AG09309 (cell line): ENCODE data around the gene ATG16L2.

ENCODE experiments used
- DNase-seq: peaks from one replicate; pipeline ENCODE4 v3.0.0-alpha.2; 2010; ENCODE audit warnings: low read depth
- H3K4me3 ChIP-seq: 2 replicates; pipeline ENCODE4 v1.5.1; 2011; ENCODE audit warnings: mild to moderate bottlenecking, low read depth, low read length, moderate library complexity; ENCODE audit not compliant: control insufficient read depth
- TF ChIP-seq, protein P1 (sequence below): IDR thresholded peaks from 2 replicates; pipeline ENCODE4 v1.5.1; 2011; ENCODE audit warnings: mild to moderate bottlenecking, low read depth, low read length, inconsistent platforms; ENCODE audit not compliant: insufficient read depth, control insufficient read depth; ENCODE audit errors: missing control alignments

ATG16L2 gene

DNA sequence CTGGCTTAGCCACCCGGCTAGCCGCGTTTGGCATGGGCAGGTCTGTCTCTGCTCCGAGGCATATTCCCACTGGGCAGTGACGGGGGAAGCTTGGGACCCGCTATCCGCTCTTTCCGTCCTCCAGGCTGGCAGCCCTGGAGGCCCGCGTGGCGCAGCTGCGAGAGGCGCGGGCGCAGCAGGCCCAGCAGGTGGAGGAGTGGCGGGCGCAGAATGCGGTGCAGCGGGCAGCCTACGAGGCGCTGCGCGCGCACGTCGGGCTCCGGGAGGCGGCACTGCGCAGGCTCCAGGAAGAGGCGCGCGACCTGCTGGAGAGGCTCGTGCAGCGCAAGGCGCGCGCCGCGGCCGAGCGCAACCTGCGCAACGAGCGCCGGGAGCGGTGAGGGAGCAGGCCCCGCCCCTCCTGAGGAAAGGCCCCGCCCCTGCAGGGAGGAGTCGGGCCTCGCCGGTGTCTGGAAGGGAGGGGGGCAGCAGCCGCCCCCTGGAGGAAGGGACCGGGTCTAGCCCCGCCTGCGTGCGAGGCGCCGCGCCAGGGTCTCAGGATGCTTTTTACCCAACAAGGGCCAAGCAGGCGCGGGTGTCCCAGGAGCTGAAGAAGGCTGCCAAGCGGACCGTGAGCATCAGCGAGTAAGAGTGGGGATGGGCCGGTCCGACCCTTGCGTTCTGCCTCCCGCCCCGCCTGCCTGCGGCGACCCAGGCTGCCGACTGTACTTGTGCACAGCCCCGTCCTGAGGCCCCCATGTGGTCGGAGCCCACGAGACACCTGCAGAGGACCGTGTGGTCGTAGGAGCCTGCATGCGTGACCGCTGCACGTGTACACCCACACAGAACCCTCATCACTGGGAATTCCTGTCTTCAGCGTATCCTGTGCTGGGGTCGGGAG is 7.9 kb downstream of the ATG16L2 start:
- no peak for DNase-seq
- H3K4me3 ChIP-seq = peak overlapping the region; percentile 49
- TF ChIP-seq, protein P1, sequence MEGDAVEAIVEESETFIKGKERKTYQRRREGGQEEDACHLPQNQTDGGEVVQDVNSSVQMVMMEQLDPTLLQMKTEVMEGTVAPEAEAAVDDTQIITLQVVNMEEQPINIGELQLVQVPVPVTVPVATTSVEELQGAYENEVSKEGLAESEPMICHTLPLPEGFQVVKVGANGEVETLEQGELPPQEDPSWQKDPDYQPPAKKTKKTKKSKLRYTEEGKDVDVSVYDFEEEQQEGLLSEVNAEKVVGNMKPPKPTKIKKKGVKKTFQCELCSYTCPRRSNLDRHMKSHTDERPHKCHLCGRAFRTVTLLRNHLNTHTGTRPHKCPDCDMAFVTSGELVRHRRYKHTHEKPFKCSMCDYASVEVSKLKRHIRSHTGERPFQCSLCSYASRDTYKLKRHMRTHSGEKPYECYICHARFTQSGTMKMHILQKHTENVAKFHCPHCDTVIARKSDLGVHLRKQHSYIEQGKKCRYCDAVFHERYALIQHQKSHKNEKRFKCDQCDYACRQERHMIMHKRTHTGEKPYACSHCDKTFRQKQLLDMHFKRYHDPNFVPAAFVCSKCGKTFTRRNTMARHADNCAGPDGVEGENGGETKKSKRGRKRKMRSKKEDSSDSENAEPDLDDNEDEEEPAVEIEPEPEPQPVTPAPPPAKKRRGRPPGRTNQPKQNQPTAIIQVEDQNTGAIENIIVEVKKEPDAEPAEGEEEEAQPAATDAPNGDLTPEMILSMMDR = no peak

DNA sequence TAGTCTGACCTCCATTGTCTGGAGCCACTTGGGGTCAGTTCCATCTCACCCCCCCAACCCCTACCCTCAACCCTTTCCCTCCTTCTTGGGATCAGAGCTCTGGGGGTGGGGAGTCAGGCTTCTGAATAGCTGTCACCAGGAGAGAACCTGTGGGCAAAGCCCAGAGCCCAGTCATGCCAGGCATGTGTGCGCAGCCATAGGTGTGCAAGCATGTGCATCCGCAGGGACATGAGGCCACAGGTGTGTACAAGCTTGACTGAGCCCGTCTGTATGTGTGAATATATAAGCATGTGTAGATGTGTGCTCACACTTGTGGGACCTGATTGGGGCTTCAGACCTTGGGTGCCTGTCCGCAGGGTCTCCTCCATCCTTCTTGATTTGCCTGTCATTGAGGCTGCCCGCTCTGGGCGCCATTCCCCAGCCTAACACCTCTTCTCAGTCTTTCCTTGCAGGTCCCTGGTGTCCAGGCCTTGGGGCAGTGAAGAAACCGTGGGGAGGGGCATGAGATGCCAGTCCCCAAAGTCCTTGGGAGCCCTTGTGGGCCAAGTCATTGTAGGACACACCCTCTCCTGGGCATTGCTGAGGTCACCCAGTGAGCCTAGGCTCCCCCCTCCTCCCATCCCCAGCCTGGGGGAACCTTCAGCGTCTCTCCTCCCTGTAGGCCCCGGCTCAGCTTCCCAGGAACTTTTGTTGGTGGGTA is 9.0 kb downstream of the ATG16L2 start:
- TF ChIP-seq, protein P1 = no peak
- H3K4me3 ChIP-seq = no peak overlapping the region
- no peak for DNase-seq

DNA sequence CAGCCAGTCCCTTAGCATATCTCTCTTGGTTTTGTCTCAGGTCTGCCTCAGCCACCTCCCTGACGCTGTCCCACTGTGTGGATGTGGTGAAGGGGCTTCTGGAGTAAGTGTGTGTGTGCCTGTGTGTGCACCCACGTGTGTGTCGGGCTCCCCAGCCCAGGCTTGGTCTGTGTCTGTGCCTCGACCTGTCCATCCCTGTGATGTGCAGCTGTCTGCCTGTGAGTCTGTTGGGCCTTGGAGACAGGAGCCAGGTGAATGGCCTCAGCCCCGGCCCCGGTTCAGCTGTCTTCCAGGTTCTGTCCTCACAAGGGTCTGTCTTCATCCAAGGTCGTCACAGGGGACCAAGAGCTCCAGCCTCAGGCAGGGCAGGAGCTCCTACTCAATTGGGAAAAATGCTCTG is 9.8 kb downstream of the ATG16L2 start:
- TF ChIP-seq, protein P1 = no peak
- no peak for DNase-seq

DNA sequence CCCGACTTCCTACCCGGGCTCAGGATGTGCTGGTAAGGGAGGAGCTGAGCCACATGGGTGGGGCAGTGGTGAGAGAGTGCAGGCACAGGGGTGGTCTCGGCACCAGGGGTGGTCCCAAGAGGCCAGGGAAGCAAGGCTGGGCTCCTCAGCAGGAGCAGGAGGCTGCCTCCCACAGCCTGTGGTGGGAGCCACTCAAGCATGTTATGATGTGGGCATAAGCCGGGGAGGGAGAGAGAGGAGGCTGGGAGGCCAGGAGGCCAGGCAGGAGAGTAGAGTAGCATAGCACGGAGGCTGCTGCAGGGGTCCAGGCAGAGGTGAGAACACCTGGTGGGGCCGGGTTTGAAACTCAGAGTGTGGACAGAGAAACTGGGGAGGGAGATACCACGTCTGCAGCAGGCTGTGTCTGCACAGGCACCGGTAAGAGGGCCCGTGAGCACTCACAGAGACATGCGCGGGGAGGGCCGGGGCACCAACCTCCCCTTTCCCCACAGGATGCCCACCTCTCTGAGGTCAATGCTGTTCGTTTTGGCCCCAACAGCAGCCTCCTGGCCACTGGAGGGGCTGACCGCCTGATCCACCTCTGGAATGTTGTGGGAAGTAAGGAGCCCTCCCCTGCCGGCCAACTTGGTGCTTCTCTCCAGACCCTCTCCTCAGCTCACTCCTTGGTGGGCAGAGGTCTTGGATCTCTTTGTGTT is 10.7 kb downstream of the ATG16L2 start:
- TF ChIP-seq, protein P1 = no peak
- DNase-seq = no peak
- no peak overlapping the region for H3K4me3 ChIP-seq

More for the DNA sequence above, 9.8 kb downstream of the ATG16L2 start:
- no peak overlapping the region for H3K4me3 ChIP-seq

DNA sequence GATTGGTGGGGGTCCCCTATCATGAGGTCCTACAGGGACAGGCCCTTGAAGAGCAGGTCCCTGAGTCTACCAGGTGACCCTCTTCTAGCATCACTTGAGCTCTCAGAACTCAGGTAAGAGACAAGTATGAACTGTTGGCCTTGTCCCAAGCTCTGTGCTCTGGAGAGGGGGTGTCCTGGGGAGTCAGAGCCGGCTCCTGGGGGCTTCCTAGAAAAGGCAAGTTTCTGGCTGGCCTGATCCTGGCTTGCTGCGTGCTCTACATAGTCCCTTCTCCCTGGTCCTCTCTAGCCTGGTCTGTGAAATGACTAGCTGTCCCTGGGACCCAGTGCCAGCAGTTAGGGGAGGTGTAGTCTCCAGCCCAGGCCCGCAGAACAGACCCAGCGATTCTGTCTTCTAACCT is 11.4 kb downstream of the ATG16L2 start:
- TF ChIP-seq, protein P1 = no peak

DNA sequence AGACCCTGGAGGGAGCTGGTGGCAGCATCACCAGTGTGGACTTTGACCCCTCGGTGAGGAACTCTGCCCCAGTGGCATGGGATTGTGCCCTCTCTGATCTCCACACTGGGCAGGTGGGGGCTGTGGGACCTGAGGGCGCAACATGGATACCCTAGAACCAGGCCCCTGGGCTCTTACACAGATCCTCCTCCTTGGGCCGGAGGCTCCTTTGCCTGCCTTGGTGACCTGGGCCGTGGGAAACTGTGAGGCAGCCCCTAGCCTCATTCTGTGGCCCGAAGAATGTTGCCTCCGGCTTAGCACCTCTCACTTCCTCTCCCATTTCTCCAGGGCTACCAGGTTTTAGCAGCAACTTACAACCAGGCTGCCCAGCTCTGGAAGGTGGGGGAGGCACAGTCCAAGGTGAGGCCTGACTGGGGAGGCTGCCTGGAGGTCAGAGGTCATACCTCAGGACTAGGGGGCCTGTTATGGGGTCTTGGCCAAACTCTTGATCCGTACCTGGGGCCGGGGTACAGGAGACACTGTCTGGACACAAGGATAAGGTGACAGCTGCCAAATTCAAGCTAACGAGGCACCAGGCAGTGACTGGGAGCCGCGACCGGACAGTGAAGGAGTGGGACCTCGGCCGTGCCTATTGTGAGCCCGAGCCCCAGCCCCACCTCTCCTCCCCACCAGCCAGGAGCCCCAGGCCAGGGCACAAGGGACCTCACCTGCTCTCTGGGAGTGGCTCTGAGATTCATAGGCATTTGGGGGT is 12.2 kb downstream of the ATG16L2 start:
- no peak overlapping the region for H3K4me3 ChIP-seq
- TF ChIP-seq, protein P1 = no peak
- no peak for DNase-seq

More for the DNA sequence above, 11.4 kb downstream of the ATG16L2 start:
- H3K4me3 ChIP-seq = no peak overlapping the region
- no peak for DNase-seq
